ENCODE data around the gene SHISA8.

DNA sequence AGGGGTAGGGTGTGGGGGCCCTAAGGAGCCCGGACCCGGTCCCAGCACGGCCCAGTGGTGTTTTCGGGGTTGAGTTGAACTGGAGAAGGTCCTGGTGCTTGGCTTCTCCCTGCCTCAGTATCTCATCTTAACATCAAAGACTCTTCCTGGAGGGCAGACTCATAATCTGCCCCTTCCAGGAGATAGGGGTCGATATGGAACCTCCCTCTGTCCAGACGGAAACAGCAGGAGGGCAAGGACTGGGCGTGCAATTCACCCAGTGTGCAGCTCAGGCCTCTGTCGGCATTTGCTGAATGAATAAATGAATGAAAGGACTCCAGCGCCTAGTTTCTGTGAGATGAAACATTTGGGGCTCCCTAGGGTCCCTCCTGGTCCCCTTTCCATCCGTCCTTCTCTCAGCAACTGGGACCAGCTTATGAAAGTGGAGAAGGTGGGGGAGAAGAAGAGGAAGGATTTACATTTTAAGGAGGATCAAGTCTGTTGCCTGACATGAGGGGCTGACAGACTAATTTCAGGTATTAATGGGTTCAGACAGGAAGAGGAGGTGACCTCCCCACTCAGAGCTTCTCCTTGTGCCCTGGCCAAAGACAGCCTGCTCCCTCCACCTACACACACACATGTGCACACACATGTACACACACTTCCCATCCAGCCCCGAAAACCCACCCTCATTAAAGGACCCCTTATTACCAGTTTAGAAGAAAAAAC is 1.1 kb upstream of the SHISA8 start:
- TF ChIP-seq, protein P1, sequence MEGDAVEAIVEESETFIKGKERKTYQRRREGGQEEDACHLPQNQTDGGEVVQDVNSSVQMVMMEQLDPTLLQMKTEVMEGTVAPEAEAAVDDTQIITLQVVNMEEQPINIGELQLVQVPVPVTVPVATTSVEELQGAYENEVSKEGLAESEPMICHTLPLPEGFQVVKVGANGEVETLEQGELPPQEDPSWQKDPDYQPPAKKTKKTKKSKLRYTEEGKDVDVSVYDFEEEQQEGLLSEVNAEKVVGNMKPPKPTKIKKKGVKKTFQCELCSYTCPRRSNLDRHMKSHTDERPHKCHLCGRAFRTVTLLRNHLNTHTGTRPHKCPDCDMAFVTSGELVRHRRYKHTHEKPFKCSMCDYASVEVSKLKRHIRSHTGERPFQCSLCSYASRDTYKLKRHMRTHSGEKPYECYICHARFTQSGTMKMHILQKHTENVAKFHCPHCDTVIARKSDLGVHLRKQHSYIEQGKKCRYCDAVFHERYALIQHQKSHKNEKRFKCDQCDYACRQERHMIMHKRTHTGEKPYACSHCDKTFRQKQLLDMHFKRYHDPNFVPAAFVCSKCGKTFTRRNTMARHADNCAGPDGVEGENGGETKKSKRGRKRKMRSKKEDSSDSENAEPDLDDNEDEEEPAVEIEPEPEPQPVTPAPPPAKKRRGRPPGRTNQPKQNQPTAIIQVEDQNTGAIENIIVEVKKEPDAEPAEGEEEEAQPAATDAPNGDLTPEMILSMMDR (IDR thresholded peaks at IDR 0.05; ENCODE audit: borderline replicate concordance, extremely low read depth, low read length, poor library complexity, severe bottlenecking): no peak
- no peak for TF ChIP-seq EZH2 (IDR thresholded peaks at IDR 0.05; ENCODE audit: borderline replicate concordance, low read depth, low read length, severe bottlenecking)

Measured in DND-41 (cell line).